GM10847 (cell line): ENCODE measurements around the gene ANKS1B.

Experiments used
- POLR2A ChIP-seq: IDR thresholded peaks from 2 replicates; pipeline ENCODE4 v1.6.1; 2011; ENCODE audit not compliant: insufficient read length; ENCODE audit errors: extremely low read depth

The ANKS1B gene

DNA sequence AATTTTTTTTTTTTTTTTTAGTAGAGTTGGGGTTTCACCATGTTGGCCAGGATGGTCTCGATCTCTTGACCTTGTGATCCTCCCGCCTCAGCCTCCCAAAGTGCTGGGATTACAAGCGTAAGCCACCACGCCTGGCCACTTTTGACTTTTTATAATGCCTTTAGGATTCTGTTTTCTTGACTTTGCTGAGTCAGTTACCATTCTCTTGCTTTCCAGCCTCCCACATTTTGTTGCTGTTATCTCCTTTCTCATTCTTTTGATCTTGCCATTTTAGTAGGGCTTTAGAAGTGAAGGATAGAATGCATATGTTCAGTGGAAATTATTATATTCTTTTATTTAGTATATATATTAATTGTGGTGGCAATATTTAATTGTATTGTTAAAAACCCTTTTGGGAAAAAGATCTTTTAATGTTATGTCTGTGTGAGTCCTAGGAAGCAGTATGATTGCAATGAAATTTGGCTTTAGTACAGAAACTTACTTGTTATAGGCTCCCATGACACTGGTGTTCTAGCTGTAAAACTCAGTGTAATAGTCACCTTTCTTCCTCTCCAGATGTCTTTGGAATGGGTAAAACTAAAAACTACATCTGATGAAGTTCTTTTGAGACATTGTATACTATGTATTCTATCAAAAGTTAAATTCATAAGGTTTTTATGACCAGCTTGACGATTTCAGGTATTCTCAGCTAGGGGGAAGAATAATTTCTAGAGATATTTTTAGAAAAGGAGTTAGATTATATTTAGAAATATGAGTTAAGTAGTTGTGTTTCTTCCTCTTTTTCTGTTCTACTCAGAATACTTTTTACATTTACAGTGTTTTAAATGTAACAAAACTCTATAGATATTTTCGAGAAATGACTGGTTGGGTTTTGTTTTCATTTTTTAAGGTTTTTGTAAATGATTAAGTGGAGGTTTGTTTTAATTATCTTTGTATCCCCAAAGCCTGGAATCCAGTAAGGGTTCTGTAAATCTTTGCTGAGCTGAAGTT is 1264.9 kb downstream of the ANKS1B start:
- no peak for TF ChIP-seq POLR2A

DNA sequence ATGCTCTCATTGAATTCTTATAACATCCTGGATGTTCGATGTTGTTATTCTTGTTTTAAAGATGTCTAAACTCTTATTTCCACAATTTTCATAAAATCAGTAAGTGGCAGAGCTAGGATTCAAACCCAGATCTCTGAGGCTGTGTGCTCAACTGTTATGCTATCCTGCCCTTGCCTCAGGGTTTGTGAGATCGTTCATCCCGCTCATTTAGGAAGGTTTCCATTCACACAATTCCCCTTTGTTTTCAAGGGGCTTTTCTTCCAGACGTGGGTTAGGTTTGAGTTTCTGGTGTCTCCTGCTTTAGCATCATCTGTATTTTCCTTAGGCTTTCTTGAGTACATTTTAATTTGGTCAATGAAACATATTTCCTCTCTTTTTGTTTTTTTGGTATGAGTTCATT is 1270.3 kb downstream of the ANKS1B start:
- TF ChIP-seq POLR2A = no peak

- no peak for TF ChIP-seq POLR2A
Measured at GRCh38 chr12:98709022-98709421, 1275.7 kb downstream of the ANKS1B start.

DNA sequence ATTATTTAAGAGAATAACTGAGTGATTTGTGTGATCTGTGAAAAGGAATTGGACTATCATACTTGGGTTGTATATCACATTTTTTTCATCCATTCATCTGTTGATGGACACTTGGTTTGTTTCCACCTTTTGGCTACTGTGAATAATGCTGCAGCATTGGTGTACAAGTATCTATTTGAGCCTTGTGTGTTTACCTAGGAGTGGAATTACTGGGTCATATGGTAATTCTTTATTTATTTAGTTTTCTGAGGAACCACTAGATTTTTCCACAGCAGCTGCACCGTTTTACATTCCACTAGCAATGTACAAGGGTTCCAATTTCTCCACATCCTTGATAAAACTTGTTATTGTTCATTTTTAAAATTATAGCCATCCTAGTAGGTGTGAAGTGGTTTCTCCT is 1283.6 kb downstream of the ANKS1B start:
- no peak for TF ChIP-seq POLR2A

DNA sequence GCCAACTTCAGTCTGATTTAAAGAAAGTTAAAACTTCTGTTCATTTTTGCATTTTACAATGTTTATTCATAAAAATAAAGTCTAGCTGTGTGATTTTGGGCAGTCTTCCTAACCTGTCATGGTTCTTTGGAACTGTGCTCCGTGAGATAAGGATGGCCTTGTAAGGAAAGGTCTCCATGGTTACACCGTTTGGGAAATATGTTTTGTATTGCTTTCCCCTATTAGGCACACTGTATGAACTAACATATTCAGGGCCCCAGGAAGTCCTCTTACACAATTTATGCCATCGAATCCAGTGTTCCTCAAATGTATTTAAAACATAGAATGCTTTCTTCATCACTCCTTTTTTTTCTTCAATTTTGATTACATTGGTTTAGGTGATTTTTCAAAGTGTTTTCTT is 1285.2 kb downstream of the ANKS1B start:
- no peak for TF ChIP-seq POLR2A

- TF ChIP-seq POLR2A = no peak
Measured at GRCh38 chr12:98698603-98699463, 1285.9 kb downstream of the ANKS1B start.

GRCh38 chr12:98697209-98697608 is 1287.5 kb downstream of the ANKS1B start:
- no peak for TF ChIP-seq POLR2A

- TF ChIP-seq POLR2A = no peak
Measured at GRCh38 chr12:98696036-98696646, 1288.6 kb downstream of the ANKS1B start.

GRCh38 chr12:98691351-98691750 is 1293.4 kb downstream of the ANKS1B start:
- no peak for TF ChIP-seq POLR2A

GRCh38 chr12:98686603-98687002 is 1298.1 kb downstream of the ANKS1B start:
- no peak for TF ChIP-seq POLR2A
